Raji (cell line): Measurements from ENCODE around the gene PCDH8.

Experiments
- POLR2A ChIP-seq: IDR thresholded peaks from 2 replicates; pipeline ENCODE4 v1.6.1; 2011; ENCODE audit warnings: low read depth, low read length, control low read depth; ENCODE audit not compliant: insufficient read depth

The PCDH8 gene

GRCh38 chr13:52840066-52840465 is 8.4 kb downstream of the PCDH8 start:
- no peak for TF ChIP-seq POLR2A

- no peak for TF ChIP-seq POLR2A
Observed at GRCh38 chr13:52838433-52839107, 9.9 kb downstream of the PCDH8 start.

GRCh38 chr13:52837850-52838249 is 10.6 kb downstream of the PCDH8 start:
- no peak for TF ChIP-seq POLR2A

DNA sequence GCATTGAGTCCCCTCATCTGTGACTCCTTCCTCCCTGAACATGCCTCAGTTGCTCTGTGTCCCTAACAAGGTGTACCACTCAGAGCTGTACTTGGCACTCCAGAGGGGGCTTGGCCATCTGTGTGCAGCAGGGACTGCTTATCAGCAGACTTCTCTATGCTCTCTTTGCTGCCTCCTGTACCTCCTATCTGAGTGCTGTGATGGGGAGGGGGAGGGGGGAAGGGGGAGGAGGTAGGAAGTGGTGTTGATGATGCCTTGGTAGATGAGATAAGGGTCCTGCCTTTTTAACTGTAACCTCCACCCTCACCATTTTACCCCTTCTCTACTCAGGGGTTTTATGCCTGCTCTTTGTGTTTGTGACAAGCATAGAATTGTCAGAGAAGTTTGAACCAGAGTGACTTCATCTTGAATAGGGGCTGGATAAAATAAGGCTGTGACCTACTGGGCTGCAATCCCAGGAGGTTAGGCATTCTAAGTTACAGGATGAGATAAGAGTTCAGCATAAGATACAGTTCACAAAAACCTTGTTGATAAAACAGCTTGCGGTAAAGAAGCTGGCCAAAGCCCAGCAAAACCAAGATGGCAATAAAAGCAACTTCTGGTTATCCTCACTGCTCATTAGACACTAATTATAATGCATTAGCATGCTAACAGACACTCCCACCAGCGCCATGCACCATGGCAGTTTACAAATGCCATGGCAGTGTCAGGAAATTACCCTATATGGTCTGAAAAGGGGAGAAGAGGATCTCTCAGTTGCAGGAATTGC is 13.2 kb downstream of the PCDH8 start:
- TF ChIP-seq POLR2A = no peak

DNA sequence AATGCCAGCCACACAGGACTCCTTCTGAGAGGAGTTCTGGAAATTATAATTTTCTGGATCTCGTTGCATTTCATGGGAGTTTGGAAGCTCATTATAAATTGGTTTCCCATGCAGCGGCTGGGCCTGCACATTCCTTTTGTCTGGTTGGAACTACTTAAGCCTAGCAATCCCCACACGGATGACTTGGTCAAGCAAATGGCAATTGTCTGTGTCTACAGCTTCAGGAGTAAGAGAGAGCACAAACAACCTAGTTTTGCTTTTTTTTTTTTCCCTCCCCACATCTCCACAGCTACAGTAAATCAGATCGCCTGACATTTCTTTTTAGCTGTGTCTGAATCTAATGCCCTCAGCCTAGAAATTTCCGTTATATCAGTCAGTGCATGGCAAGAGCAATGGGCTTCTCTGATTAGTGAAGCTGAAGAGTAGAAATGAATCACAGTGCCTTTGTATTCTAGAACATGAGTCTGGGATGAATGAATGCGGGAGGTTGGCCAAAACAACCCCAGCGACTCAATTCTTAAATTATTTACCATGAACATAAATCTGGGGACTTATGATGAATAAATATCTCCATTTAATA is 15.1 kb downstream of the PCDH8 start:
- TF ChIP-seq POLR2A = no peak

GRCh38 chr13:52832313-52832712 is 16.1 kb downstream of the PCDH8 start:
- TF ChIP-seq POLR2A = no peak

GRCh38 chr13:52830946-52831345 is 17.5 kb downstream of the PCDH8 start:
- TF ChIP-seq POLR2A = no peak

- TF ChIP-seq POLR2A = no peak
Observed at GRCh38 chr13:52827839-52828238, 20.6 kb downstream of the PCDH8 start.

DNA sequence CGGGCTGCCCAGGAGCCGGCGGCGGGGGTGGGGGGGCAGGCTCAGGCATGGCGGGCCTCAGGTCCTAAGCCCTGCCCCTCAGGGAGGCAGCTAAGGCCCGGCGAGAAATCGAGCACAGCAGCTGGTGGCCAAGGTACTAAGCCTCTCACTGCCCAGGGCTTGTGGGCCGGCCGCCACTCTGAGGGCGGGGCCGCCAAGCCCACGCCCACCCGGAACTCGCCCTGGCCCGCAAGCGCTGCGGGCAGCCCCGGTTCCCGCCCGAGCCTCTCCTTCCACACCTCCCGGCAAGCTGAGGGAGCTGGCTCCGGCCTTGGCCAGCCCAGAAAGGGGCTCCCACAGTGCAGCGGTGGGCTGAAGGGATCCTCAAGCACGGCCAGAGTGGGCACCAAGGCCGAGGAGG is 33.1 kb downstream of the PCDH8 start:
- TF ChIP-seq POLR2A = no peak

DNA sequence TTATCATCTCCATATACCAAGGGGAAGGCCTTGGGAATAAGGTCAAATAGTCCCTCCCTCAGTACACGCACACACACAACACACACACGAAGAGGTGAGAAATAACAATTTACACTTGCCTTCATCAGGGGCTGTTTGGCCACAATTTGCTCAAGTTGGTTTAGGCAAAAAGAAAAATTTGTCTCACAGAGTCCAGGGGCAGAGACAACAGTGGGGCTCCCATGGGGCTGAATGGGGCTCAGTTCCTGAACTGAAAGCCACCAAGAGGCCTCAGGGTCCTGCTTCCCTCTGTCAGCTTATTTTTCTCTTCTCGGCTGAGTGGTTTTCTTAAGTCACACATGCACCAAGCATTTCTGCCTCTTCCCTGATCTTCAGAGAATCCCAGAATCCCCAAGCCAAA is 35.5 kb downstream of the PCDH8 start:
- no peak for TF ChIP-seq POLR2A

GRCh38 chr13:52811841-52812240 is 36.6 kb downstream of the PCDH8 start:
- no peak for TF ChIP-seq POLR2A

DNA sequence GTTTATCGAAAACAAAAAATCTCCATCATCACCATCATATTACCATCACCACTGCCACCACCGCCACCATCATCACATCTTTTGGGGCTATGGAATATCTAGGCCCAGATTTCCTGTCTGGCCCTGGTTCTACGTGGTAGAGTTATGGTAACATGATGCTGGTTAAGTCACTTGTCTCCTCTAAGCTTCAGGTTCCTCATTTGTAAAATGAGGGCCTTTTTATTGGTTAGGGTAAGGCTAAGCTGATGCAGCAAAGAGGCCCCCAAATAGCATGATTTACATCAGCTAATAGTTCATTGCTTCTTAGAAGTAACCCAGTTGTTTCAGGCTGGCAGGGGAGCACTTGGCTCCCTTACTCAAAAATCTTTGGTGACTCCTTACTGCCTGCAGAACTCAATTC is 37.9 kb downstream of the PCDH8 start:
- no peak for TF ChIP-seq POLR2A

GRCh38 chr13:52810011-52810410 is 38.4 kb downstream of the PCDH8 start:
- TF ChIP-seq POLR2A = no peak

DNA sequence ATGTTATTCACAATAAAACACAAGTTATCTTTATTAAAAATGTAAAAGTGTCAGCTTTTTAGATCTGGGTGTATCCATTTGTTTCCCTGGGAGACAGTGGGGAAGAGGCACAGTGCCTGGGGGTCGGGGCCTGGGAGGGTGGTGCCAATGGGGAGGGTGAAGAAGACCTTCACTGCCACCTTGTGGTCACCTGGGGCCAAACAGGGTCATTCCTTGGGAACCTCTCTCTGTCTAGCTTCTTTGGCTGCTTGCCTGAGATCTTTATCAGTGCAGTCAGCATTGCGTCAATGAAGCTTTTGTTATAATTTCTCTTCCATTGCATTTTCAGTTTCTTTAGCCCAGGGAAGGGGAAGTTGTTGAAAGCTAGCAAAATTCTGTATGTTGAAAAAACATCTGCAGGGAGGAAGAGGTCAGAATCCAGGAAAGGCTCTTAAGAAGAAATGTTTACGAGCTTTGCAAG is 39.1 kb downstream of the PCDH8 start:
- TF ChIP-seq POLR2A = no peak

DNA sequence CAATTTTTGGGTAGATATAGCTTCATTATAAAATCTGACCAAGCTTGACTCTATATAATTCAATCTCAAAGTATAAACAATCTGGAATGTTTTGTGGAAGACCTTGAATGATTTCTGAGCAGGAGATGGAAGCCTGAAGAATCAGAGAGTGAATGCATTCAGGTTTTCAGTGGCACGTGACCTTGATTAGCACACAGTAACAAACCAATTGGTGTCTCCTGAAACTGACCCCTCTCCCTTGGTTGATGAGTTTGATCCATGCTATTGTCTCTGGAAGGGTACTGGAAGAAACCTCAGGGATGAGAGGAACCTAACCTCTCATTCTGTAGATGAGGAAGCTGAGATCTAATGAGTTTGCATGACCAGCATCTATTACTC is 39.6 kb downstream of the PCDH8 start:
- TF ChIP-seq POLR2A = no peak

DNA sequence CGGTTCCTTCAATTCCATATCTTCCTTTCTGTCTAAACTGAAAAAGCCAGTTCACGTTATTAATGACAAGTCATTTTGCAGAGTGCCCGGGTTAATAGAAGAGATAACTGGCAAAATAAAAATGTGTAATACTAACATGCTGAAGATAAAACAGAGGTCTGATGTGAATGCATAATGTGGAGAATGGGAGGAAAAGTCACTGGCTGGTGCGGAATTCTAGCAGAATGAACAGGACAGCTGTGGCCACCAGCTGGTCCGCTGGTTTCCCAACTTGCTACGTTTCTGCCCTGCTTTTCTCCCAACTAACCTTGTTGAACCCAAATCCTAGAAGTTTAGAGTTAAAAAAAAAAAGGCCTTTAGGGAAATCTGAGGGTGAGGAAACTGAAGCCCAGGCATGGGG is 42.4 kb downstream of the PCDH8 start:
- no peak for TF ChIP-seq POLR2A
